Sigmoid colon (tissue), 7 donors: ENCODE data around the gene CHRNA4. TPM values are rescaled to one million over a fixed set of nuclear protein-coding genes. Genes with fewer than 3 reads are reported as not detected.

ENCODE experiments used
- DNase-seq: peaks from one replicate; pipeline ENCODE4 v3.0.0-alpha.2; 2019
- H3K27ac ChIP-seq, 4 donors: fragments of 200-600 bp; sonication (generic); one replicate each; pipeline ENCODE4 v1.5.1; 2016 to 2019; ENCODE audit warnings: mild to moderate bottlenecking in 1 of 4
- H3K27me3 ChIP-seq, 3 donors: fragments of 200-600 bp; sonication (generic); one replicate each; pipeline ENCODE4 v1.5.1; 2019; ENCODE audit warnings: mild to moderate bottlenecking in 1 of 3
- H3K36me3 ChIP-seq, 4 donors: fragments of 200-600 bp; sonication (generic); one replicate each; pipeline ENCODE4 v1.5.1; 2016 to 2019
- H3K4me1 ChIP-seq, 4 donors: fragments of 200-600 bp; sonication (generic); one replicate each; pipeline ENCODE4 v1.5.1; 2017 to 2019
- H3K4me3 ChIP-seq, 4 donors: fragments of 200-600 bp; sonication (generic); one replicate each; pipeline ENCODE4 v1.5.1; 2017 to 2019; ENCODE audit warnings: mild to moderate bottlenecking in 2 of 4, moderate library complexity in 1 of 4
- H3K9me3 ChIP-seq, 4 donors: fragments of 200-600 bp in 3 of 4; sonication (generic) in 3 of 4; one replicate each; pipeline versions ENCODE4 v1.5.1 to v1.6.1; 2013 to 2019
- CTCF ChIP-seq, 4 experiments: fragments of 450-650 bp in 3 of 4; fragments of 200-600 bp in 1 of 4; IDR thresholded peaks; one replicate each; pipeline ENCODE4 v1.5.1; 2016 to 2019; ENCODE audit warnings: antibody characterized with exemption in 4 of 4, mild to moderate bottlenecking in 3 of 4, moderate library complexity in 2 of 4
- EP300 ChIP-seq, 4 donors: sonication (generic); formaldehyde crosslinking; IDR thresholded peaks; one replicate each; pipeline ENCODE4 v1.6.1; 2017; ENCODE audit warnings: antibody characterized with exemption in 4 of 4
- POLR2A ChIP-seq, 2 donors: fragments of 450-650 bp; IDR thresholded peaks; one replicate each; pipeline ENCODE4 v1.6.1; 2016; ENCODE audit warnings: antibody characterized with exemption in 2 of 2, mild to moderate bottlenecking in 2 of 2, moderate library complexity in 2 of 2
- POLR2AphosphoS5 ChIP-seq, 4 donors: sonication (generic); formaldehyde crosslinking; IDR thresholded peaks; one replicate each; pipeline ENCODE4 v1.6.1; 2017; ENCODE audit warnings: antibody characterized with exemption in 4 of 4
- WGBS, 2 donors: extraction: QIAGEN DNeasy Blood & Tissue Kit; methylation state at CpG; one replicate each; pipeline ENCODE4 v1.1.7; 2013; 5-methylcytosine and 5-hydroxymethylcytosine counted together
- intact Hi-C: fragments of 100-400 bp; cut with DNase I; formaldehyde crosslinking; loops from one replicate; pipeline ENCODE4 v1.15.1; 2023
- polyA plus RNA-seq, 3 donors: library from polyadenylated mRNA; stranded (reverse); fragments of 200-250 nt; gene quantifications; one replicate each; pipeline ENCODE4 v1.2.3, GENCODE V29; 2013
- total RNA-seq, 4 donors: library from RNA; depleted of rRNA; stranded (reverse); fragments of >200 nt; gene quantifications; one replicate each; pipeline ENCODE4 v1.1.0, GENCODE V29; 2016
- donor health status: healthy with polysubstance abuse.
- donor health status: Bipolar disorder and iron deficiency.
- donor health status: healthy.

Gene CHRNA4
- total and polyA plus RNA-seq, 7 donors, result 0.07 to 1.1 TPM; not detected in 5

- H3K4me1 ChIP-seq, result peaks cover 0 to 17% (median 11%) of the 10 kb centered on the region in 4 donors
- intact Hi-C loops, result no loop called here
- 76 to 87% methylated on average over 30 of the region's 30 CpGs for WGBS, 2 donors
- no peak overlapping the region for H3K4me3 ChIP-seq
- no peak overlapping the region for H3K27ac ChIP-seq
- H3K36me3 ChIP-seq, result no peaks in the 10 kb centered on the region
- TF ChIP-seq POLR2A (IDR thresholded peaks at IDR 0.05) (no peak), POLR2AphosphoS5 (IDR thresholded peaks at IDR 0.05) (no peak), CTCF (IDR thresholded peaks at IDR 0.05) (no peak), EP300 (IDR thresholded peaks at IDR 0.05) (no peak)
- no peak for DNase-seq
- H3K27me3 ChIP-seq, result peaks cover 18 to 82% (median 56%) of the 10 kb centered on the region in 3 donors
- H3K9me3 ChIP-seq, result no peaks in the 10 kb centered on the region
Measured at GRCh38 chr20:63356931-63357879, 3.9 kb downstream of the CHRNA4 start.

GRCh38 chr20:63356511-63356910, 4.6 kb downstream of the CHRNA4 start:
- intact Hi-C loops, result no loop called here
- no peak overlapping the region for H3K27ac ChIP-seq
- H3K36me3 ChIP-seq, result no peaks in the 10 kb centered on the region
- peaks cover 15 to 79% (median 49%) of the 10 kb centered on the region in 3 donors for H3K27me3 ChIP-seq
- TF ChIP-seq POLR2A (IDR thresholded peaks at IDR 0.05) (no peak), POLR2AphosphoS5 (IDR thresholded peaks at IDR 0.05) (no peak), EP300 (IDR thresholded peaks at IDR 0.05) (no peak), CTCF (IDR thresholded peaks at IDR 0.05) (no peak)
- WGBS, 2 donors, result 84 to 94% methylated on average over 8 of the region's 8 CpGs
- peaks cover 0 to 17% (median 11%) of the 10 kb centered on the region in 4 donors for H3K4me1 ChIP-seq
- no peaks in the 10 kb centered on the region for H3K9me3 ChIP-seq
- no peak overlapping the region for H3K4me3 ChIP-seq
- DNase-seq, result no peak

- peaks cover 11 to 74% (median 45%) of the 10 kb centered on the region in 3 donors for H3K27me3 ChIP-seq
- no peak overlapping the region for H3K27ac ChIP-seq
- WGBS, 2 donors, result 61 to 79% methylated on average over 11 of the region's 11 CpGs
- no peak for DNase-seq
- H3K4me1 ChIP-seq, result peaks cover 0 to 14% (median 9%) of the 10 kb centered on the region in 4 donors
- no peaks in the 10 kb centered on the region for H3K36me3 ChIP-seq
- intact Hi-C loops, result no loop called here
- no peak overlapping the region for H3K4me3 ChIP-seq
- TF ChIP-seq CTCF (IDR thresholded peaks at IDR 0.05), result no peak
- TF ChIP-seq POLR2AphosphoS5 (IDR thresholded peaks at IDR 0.05), result no peak
- TF ChIP-seq POLR2A (IDR thresholded peaks at IDR 0.05), result no peak
- no peak for TF ChIP-seq EP300 (IDR thresholded peaks at IDR 0.05)
- H3K9me3 ChIP-seq, result no peaks in the 10 kb centered on the region
Measured at GRCh38 chr20:63355781-63356295, 5.3 kb downstream of the CHRNA4 start.

GRCh38 chr20:63354636-63355350, 6.4 kb downstream of the CHRNA4 start:
- no peak for TF ChIP-seq EP300 (IDR thresholded peaks at IDR 0.05)
- no peak for TF ChIP-seq POLR2A (IDR thresholded peaks at IDR 0.05)
- TF ChIP-seq CTCF (IDR thresholded peaks at IDR 0.05), result no peak
- TF ChIP-seq POLR2AphosphoS5 (IDR thresholded peaks at IDR 0.05), result no peak
- Histone ChIP-seq H3K4me3 (no peak overlapping the region), H3K27me3 (peaks cover 2 to 63% (median 34%) of the 10 kb centered on the region in 3 donors), H3K4me1 (peaks cover 0 to 7% (median 3%) of the 10 kb centered on the region in 4 donors), H3K27ac (no peak overlapping the region), H3K36me3 (no peaks in the 10 kb centered on the region), H3K9me3 (no peaks in the 10 kb centered on the region)
- intact Hi-C loops, result no loop called here
- DNase-seq, result no peak
- WGBS, 2 donors, result 81 to 88% methylated on average over 25 of the region's 25 CpGs
